Fibroblast of pulmonary artery (primary cell): ENCODE data around the gene CHCT1.

Source experiments
- DNase-seq: peaks from one replicate; pipeline ENCODE4 v3.0.0-alpha.2; 2010; ENCODE audit warnings: low read depth
- H3K4me3 ChIP-seq: replicated peaks from 2 replicates; pipeline ENCODE4 v1.5.1; 2011; ENCODE audit warnings: low read depth, mild to moderate bottlenecking, control low read depth, low read length, moderate library complexity
- CTCF ChIP-seq: IDR thresholded peaks from 2 replicates; pipeline ENCODE4 v1.5.1; 2011; ENCODE audit warnings: mild to moderate bottlenecking, control low read depth, low read length, inconsistent platforms; ENCODE audit errors: missing control alignments

The CHCT1 gene

GRCh38 chr17:60464343-60464742 is 42.1 kb downstream of the CHCT1 start:
- no peak for TF ChIP-seq CTCF
- no peak overlapping the region for H3K4me3 ChIP-seq
- no peak for DNase-seq

DNA sequence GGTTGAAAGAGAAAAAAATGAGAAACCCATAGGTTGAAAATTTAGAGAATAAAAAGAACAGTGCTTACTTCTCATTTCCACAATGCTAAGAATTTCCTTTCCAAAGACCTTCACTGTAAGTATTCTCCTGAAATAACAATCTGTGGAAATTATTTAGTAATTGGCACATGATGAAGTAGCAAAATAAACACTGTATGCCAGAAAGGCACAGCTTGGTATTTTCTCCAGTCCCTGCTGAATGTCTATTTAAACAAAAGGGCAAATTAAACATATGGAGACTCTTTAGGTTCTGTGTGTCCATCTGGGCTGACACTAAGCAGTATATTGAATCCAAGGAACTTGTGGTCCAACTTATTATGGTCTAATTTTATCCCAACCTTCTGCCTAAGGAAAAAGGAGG is 46.1 kb downstream of the CHCT1 start:
- DNase-seq: peak; percentile 29
- H3K4me3 ChIP-seq: no peak overlapping the region
- TF ChIP-seq CTCF: no peak

DNA sequence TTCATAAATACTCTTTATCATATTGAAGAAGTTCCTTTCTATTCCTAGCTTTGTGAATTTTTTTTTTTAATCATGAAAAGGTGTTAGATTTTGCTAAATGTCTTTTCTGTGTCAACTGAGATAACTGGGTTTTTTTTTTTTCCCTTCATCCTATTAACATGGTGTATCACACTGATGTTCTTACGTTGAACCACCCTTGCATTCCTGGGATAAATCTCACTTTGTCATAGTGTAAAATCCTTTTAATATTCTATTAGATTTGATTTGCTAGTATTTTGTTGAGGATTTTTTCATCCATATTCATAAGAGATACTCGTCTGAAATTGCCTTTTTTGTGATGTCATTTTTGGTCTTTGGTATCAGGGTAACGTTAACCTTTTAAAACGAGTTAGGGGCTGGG is 49.2 kb downstream of the CHCT1 start:
- no peak for DNase-seq
- TF ChIP-seq CTCF: no peak
- no peak overlapping the region for H3K4me3 ChIP-seq

- no peak overlapping the region for H3K4me3 ChIP-seq
- no peak for DNase-seq
- TF ChIP-seq CTCF: no peak
Observed at GRCh38 chr17:60472449-60472848, 50.2 kb downstream of the CHCT1 start.

- no peak for DNase-seq
- H3K4me3 ChIP-seq: no peak overlapping the region
- no peak for TF ChIP-seq CTCF
Observed at GRCh38 chr17:60473788-60474187, 51.5 kb downstream of the CHCT1 start.
